ENCODE data around the gene NPR2.

DNA sequence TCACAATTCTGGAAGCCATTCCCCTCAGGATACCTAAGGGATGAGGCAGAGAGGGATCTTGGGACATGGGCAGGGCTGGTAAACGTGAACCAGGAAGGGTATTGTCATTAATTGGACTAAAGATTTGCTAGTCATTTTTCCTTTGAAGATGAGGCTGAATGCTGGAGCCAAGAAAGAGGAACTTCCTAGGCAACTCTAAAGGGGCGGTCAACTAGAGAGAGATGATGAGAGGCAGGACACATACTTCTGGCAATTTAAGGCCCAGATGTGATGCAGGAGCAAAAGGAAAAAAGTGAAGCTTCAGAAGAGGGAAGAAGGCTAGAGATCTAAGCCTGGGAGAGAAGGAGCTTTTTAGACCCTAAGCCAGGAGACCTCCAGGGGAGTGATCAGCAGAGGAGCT, 47.9 kb upstream of the NPR2 start:
- TF ChIP-seq, protein P1, sequence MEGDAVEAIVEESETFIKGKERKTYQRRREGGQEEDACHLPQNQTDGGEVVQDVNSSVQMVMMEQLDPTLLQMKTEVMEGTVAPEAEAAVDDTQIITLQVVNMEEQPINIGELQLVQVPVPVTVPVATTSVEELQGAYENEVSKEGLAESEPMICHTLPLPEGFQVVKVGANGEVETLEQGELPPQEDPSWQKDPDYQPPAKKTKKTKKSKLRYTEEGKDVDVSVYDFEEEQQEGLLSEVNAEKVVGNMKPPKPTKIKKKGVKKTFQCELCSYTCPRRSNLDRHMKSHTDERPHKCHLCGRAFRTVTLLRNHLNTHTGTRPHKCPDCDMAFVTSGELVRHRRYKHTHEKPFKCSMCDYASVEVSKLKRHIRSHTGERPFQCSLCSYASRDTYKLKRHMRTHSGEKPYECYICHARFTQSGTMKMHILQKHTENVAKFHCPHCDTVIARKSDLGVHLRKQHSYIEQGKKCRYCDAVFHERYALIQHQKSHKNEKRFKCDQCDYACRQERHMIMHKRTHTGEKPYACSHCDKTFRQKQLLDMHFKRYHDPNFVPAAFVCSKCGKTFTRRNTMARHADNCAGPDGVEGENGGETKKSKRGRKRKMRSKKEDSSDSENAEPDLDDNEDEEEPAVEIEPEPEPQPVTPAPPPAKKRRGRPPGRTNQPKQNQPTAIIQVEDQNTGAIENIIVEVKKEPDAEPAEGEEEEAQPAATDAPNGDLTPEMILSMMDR (IDR thresholded peaks at IDR 0.05; ENCODE audit: insufficient read depth, low read length, poor library complexity, severe bottlenecking), result no peak
- no peak for TF ChIP-seq EZH2phosphoT487 (conservative IDR thresholded peaks at IDR 0.05; ENCODE audit: low read length)
